GM21723 (cell line): ENCODE data around the gene MGRN1.

Source experiments
- ATAC-seq: cut with Tn5 transposase; IDR thresholded peaks from one replicate; pipeline ENCODE4 v1.9.1; 2021; ENCODE audit warnings: mild to moderate bottlenecking, moderate library complexity; ENCODE audit not compliant: unreplicated experiment

The MGRN1 gene

DNA sequence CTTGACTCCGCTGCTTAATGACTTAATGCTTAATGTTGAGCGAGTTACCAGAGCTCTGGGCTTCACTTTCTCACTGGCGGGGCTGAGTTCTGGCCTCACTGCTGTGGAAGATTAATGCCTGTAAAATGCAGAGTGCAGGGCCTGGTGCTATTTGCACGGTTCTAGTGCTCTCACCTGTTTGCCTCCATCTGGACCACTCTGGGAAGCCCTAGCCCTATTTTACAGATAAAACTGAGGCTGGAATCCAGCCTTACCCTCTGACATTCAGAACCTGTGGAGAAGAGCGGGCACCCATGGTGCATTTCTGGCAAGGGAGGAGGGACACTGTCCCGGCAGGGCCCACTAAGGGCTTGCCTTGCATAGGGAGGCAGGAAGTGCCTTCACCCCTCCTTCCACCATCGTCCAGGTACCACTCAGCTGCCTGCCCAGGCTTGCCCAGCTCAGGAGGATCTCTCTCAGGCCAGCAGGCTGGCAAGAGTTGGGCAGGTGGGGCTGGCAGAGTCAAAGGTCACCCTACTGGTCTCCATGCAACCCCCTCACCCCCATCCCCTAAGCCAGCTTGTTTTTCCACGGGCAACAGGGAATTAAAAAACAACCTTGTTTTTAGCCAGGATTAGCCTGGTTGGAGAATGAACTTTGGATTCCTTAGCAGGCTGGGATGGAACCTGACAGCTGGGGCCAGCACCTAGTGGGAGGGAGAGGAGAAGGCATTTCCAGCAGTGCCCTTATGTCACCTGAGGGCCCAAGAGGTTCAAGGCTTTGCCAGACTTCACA is 5.8 kb upstream of the MGRN1 start:
- no peak for ATAC-seq

DNA sequence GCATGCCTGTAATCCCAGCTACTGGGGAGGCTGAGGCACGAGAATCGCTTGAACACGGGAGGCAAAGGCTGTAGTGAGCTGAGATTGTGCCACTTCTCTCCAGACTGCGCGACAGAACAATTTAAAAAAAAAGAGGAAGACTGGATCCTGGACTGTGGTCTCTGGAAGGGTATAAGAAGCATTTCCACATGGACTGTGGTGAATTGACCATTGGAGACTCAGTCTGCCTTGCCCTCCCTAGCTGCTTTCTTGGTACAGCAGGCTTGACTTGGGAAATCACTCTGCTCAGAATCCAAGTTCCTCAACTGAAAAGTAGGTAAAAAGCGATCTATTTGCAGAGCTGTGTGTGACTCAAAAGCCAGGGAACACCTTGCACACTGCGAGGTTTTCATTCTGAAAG is 1.0 kb upstream of the MGRN1 start:
- ATAC-seq = no peak

DNA sequence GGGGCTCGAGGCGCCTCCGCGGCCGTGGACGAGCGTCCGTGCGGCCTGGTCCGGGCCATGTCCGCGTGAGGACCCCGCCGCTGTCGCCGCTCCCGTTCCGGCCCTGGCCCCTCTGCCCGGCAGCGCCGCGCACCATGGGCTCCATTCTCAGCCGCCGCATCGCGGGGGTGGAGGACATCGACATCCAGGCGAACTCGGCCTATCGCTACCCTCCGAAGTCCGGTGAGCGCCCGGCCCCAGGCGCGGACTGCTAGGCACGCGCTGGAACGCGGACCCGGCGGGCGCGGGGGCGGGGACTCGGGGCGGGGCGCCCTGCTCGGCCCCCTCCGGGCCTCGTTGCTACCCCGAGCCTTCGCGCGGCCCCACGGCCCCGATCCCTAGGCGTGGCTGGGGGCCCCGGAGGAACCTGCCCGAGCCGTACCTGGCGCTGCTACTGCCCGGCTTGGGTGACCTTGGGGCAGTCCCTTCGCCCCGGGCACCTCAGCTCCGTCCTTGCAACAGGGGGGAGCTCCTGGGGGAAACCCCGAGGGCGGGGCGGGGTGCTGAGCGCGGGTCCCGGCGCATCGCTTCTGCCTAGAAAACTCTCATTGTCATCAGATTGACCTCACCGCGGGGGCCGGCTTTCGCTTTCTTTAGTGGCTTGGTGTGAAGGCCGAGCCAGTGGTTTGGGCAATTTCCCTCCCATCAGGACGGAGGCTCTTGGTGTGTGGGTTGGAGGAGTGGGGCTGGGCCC is 367 bp downstream of the MGRN1 start:
- peak; percentile 66 for ATAC-seq

DNA sequence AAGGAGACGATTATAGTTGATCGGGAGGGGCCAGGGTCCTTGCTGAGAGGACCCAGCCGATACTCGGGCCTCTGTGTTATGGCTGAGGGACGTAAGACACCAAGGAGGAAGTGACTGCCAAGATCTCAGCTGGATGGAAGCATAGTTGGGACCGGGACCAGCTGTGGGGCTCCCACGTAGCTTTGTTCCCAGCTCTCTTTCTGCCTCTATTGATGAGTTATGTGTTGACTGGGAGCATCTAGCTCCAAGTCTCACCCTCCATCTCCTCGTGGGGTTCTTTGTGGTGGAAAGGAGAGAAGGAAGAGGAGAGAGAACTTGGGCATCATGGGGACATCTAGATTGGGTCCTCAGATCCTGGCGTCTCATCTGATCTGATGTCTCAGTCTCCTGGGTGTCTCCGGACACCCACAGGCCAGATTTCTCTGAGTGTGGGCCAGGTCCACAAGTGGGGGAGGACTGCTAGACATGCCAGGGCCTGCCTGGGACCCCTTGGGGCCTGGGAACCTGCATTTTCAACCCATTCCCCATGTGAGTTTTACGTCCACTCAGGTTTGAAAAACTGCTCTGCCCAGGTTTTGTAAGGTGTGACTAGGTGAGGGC is 1.0 kb downstream of the MGRN1 start:
- ATAC-seq = no peak

DNA sequence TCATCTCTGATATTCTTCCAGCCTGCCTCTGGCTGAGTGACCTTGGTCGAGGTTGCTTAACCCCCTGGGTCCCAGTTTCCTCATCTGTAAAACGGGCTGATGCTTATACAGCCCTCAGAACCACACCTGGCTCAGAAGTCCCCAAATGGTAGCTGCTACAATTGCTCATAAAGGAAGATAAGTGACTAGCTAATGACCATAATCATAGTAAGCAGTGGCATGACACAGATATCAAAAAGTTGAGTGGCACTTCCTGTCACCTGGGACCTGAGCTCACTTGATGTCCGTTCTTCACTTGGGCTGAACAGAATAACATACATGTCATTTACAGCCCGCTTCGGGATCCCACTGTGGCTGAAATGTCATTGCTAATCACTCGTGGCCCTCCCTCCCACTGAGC is 1.8 kb downstream of the MGRN1 start:
- ATAC-seq = no peak

DNA sequence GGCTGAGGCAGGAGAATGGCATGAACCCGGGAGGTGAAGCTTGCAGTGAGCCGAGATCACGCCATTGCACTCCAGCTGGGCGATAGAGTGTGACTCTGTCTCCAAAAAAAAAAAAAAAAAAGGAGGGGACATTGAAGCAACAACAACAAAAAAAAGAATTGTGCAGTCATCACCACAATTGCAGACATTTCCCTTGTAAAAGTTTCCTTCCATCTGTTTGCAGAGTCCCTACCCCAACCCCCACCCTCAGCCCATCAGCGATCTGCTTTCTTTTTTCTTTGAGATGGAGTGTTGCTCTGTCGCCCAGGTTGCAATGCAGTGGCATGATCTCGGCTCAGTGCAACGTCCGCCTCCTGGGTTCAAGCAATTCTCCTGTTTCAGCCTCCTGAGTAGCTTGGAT is 3.7 kb downstream of the MGRN1 start:
- ATAC-seq = no peak

DNA sequence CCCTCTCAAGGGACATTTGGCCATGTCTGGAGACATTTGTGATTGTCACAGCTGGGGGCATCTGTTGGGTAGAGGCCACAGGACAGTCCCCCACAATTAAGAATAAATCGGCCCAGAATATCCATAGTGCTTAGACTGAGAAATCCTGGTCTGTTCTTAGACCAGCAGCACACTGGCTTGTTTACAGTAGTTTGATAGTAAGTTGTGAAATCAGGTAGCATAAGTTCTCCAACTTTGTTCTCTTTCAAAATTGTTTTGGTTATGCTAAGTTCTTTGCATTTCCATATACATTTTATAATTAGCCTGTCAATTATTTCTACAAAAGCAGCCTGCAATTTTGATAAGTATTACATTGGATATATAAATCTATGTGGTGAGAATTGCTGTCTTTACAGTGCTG is 6.8 kb downstream of the MGRN1 start:
- no peak for ATAC-seq

DNA sequence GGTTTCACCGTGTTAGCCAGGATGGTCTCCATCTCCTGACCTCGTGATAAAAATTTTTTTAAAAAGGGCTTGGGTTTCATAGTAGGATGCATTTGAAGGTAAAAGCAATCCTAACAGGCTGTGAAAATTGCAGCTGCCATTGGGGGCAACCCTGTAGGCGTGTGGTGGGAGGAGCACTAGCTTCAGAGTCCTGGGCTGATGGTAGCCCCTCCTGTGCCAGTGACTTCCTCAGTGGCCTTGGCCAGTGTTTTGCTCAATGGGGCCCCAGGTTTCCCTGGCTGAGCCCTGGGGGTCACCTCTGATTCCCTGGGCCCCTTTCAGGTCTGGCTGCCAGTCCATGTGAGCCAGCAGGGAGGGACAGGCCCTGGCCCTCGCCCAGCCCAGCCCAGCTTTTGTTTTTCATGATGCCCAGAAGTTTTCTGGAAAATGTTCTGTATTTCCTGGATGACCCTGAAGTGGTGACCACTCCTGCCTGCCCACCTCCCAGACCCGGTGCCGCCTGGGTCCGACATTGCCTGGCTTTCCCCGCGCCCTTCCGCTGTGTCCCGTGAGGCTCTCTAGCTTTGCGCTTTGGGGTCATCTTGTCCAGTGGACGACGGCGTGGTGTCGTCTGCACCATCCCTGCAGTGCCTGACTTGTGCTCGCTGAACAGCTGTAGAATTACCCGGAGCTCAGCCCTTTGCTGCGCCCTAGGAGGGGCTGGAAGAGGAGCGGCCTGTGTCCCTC is 9.4 kb downstream of the MGRN1 start:
- no peak for ATAC-seq

DNA sequence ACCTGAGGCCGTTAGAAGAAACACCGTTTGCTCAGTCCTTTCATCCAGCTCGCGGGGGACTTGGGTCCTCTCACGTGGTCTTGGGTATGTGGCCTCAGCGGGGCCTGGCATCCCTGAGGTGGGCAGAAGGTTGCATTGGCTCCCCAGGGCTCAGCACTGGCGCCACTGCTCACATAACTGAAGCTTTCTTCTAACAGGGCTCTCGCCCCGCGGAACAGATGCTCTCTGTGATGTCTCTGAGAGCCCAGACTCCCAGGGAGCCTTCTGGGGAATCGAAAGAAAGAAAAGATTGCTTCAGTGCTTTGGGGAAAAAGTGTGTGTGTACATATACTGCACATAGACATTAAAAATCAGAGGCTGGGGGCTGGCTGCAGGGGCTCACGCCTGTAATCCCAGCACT is 10.1 kb downstream of the MGRN1 start:
- no peak for ATAC-seq

DNA sequence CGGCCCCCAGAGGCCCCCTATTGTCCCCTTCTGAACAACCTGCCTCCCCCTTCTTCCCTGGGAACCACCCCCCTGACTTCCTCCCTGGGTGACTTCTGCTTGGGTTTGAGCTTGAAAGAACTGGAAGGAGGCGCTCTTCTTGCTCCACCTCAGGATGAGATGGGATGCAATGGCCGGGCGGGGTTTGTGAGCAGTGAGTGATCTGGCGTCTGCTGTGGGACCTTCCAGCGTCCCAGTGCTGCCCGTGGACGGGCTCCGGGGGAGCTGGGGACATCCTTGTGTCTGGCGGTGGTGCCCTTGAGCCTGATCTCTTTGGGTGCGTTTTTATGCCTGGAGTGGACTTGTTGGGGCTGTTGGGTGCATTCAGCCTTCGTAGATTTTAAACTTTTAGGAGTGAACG is 11.6 kb downstream of the MGRN1 start:
- ATAC-seq = no peak

DNA sequence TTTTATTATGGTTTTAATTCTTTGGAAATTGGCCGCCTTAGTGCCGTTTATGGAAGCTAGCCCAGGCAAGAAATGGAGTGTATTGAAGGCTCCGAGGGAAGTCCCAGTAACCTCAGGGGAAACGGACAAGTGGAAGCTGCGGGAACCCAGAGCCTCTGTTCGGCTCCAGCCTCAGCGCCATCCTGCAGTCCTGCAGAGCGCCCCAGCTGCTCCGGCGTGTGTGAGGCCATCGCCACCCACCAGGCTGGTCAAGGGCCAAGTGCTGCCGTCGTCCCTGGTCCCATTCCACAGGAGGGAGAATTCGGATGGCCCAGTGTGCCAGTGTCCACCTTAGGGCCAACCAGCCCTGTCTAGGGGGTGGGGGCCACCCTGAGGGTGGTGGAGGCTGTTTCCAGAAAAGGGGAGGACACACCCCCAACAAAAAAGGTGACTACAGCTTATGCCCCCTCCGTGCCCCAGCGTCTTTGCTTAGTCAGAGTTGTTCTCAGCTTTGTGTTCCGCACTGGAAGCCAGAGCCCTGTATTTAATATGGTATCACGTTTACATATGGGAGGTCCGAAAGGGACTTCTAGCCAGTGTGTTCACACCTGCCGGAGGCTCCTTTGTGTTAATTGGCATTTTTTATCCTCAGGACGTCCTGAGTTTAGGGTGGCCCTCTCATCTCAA is 13.0 kb downstream of the MGRN1 start:
- ATAC-seq = no peak

DNA sequence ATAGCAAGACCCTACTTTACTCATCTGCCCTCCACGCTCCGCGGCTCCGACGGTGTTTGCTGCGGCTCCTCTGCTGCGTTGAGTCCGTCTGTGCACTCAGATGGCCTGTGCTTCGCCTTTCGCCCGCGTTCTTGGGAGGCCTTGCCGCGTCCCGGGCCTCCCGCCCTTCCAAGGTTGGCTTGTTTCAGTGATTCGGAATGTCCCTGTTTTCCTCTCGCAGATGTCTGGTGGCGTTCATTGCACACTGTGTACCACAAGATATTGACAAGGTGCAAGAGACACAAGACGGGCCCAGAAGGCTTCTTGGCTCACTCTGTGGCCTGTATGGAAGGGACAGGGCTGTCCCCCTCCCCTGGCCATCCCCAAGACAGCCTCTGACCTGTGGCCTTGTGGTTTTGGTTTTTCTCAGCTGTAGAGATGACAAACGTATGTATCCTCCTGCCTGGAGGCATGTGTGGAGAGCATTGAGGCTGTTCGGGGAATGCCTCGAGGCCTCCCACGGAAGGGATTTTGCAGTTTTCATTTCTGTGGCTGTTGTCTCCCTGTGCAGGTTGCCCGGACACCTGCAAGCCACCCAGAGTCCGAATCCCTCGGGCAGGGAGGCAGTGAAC is 15.4 kb downstream of the MGRN1 start:
- no peak for ATAC-seq

DNA sequence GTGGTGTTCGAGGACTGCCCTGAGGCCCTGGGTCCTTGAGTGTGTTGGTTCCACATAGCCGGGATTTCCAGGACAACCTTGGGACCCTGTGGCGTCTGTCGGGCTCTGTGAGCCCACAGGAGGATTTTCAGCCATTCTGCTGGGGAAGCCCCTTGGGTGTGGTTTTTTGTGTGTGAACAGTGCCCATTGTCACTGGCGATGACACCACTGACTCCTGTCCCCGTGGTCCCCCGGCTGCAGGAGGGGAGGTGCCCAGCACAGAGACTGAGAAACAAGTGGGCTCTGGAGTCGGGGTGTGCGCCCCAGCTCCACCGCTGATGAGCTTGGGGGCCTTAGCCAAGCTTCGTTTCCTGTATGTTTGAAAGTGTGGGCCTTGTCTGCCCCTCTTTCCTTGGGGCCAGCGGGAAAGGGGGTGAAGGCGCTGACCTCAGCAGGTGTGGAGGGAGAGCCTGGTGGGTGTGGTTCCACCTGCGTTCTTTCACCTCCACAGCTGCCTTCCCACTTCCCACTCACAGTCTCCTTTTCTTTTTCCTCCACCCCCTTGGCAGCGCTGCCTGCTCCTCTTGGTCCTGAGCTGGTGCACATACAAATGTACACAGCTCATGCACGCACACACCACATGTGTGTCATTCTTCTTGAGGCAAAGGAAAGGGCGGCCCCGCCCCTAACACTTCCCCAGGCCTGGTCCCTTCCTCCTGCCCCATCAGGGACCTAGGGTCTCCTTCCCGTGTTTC is 16.1 kb downstream of the MGRN1 start:
- no peak for ATAC-seq

DNA sequence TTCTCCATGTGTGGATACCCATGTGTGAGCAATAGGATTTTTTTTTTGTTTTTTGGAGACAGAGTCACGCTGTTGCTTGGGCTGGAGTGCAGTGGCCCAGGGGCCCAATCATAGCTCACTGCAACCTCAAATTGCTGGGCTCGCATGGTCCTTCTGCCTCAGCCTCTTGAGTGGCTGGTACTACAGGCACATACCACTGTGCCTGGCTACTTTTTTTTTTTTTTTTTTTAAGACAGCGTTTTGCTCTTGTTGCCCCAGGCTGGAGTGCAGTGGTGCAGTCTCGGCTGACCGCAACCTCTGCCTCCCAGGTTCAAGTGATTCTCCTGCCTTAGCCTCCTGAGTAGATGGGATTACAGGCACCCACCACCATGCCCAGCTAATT is 16.7 kb downstream of the MGRN1 start:
- no peak for ATAC-seq

DNA sequence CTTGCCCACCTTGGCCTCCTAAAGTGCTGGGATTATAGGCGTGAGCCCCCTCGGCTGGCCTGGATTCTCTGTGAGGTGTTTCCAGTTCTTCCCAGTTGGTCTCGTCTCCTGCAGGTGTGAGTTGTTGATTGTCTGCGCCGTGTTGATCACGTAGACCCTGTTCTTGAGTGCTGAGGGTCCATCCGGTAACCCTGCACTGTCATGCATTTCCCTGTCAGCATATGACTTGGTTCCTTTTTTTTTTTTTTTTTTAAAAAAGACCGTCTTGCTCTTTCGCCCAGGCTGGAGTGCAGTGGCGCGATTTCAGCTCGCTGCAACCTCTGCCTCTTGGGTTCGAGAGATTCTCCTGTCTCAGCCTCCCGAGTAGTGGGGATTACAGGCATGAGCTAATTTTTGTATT is 17.3 kb downstream of the MGRN1 start:
- ATAC-seq = no peak

DNA sequence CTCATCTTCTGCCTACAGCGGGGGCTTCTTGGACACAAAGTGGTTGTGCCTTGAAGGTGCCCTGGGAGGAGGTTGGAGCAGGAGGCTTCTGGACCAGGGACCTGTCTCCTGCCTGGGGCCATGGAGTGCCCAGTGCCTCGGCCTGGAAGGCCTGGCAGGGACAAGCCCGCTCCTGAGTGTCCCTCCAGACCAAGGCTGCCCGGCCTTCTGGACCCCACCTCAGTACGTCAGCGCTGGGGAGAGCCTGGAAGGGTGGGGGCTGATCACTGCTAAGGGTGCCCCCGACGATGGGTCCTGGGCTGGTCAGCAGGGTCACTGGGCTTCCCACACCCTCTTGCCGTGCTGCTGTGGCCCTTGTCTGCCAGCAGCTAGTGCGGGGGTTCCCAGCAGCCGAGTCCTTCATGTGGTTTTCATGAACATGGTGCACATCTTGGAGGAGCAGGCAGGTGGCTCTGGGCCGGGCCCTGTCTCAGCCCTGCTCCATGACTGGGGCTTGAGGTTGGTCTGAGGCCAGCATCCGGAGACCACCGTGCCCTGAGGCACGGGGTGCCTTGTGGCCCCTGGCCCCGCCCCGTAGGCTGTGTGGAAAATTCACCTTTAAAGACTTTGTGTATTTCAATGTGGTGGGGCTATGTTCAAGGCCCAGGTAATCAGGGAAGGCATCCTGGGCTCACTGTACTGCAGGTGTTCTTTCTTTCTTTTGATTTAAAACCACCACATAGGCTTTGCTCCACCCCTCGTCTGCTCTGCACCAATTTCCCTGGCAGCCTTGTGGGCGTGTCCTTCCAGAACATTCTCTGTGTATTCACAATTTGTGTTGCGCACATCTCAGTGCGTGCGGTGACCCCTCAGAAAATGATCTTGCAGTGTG is 22.4 kb downstream of the MGRN1 start:
- ATAC-seq = no peak

DNA sequence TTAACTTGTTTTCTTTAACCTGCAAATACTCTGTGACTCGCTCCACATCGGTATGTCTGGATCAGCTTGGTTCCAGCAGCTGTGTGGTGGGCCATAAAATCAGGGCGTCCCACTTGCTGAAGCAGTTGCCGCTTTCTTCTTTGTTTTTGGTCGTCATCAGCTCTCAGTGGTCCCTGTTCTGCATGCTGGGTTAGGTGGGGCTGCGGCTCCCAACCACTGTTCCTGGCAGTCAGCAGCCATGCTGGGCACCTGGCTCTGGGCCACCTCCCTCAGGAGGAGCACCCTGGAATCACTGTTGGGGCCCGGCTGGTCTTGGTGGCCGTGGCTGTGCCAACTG is 23.0 kb downstream of the MGRN1 start:
- ATAC-seq = no peak

DNA sequence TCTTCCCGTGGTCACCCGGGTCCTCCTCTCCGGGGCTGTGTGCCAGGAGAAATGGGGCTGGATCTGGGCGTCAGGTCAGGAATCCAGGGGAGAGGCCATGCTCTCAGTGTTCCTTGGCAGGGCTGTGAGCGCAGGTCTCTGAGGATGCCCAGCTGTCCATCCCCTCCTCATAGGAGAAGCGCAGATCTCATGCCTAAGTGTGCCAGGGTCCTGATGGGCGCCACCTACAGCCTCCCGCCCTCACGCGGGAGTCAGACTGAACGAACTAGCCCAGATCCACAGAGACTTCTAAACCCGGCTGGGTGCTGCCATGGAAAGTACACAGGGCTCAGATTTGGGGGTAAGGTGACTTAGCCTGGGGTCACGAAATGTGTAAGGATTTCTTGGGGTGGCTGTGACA is 24.3 kb downstream of the MGRN1 start:
- no peak for ATAC-seq
